Erythroblast (primary cell): ENCODE data around the gene KIAA0513.

ENCODE experiments used
- GATA1 ChIP-seq: IDR thresholded peaks from 2 replicates; pipeline ENCODE4 v1.6.1; 2011; ENCODE audit warnings: low read depth, mild to moderate bottlenecking, control low read depth, low read length, moderate library complexity
- POLR2A ChIP-seq: IDR thresholded peaks from 2 replicates; pipeline ENCODE4 v1.6.1; 2011; ENCODE audit warnings: mild to moderate bottlenecking, low read length

- TF ChIP-seq POLR2A = no peak
- no peak for TF ChIP-seq GATA1
These were observed 98.2 kb downstream of the KIAA0513 start for GRCh38 chr16:85125570-85126393.
